Bronchial epithelial cell (primary cell): ENCODE results near the gene IBSP. TPM values are rescaled to one million over a fixed set of nuclear protein-coding genes. Genes with fewer than 3 reads are reported as not detected.

Experiments used
- DNase-seq: peaks from one replicate; pipeline ENCODE4 v3.0.0-alpha.2; 2010; ENCODE audit warnings: low read depth
- FAIRE-seq: peaks from 2 replicates; lab custom pipeline; 2011; peaks lifted over from hg19 to GRCh38; lab: Jason Lieb, UNC
- H3K27me3 ChIP-seq: 2 replicates; pipeline ENCODE4 v1.5.1; 2011; ENCODE audit warnings: low read length; ENCODE audit not compliant: control insufficient read depth, insufficient read depth
- H3K36me3 ChIP-seq: 2 replicates; pipeline ENCODE4 v1.5.1; 2011; ENCODE audit warnings: low read length; ENCODE audit not compliant: control insufficient read depth, insufficient read depth
- H3K4me3 ChIP-seq: 2 replicates; pipeline ENCODE4 v1.5.1; 2011; ENCODE audit warnings: mild to moderate bottlenecking, low read depth, low read length, control low read depth
- total RNA-seq: library from RNA; depleted of rRNA; stranded (reverse); fragments of >200 nt; gene quantifications from 2 replicates; pipeline ENCODE4 v1.2.1, GENCODE V29; 2014
- TF ChIP-seq, protein P1 (sequence below): IDR thresholded peaks from 2 replicates; pipeline ENCODE4 v1.5.1; 2011; ENCODE audit warnings: mild to moderate bottlenecking, moderate library complexity, low read length, control low read depth, inconsistent platforms; ENCODE audit not compliant: insufficient read depth, severe bottlenecking

Gene IBSP
- total RNA-seq, 1 donor from 2014 or later, result not detected

DNA sequence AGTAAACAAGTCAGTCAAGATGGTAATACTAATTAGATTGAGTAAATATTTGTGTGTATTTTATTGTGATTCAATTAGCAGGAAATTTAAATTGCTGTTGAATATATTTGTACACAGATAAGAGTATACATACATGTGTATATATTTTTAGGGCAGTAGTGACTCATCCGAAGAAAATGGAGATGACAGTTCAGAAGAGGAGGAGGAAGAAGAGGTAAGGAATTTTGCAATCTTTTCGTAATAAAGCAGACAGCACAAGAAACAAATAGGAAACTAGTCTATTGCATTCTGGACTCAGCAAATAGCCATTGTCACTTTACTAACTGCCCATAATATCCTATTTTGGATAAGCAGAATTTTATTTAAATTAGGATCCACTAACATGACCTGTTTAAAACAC, 6.6 kb downstream of the IBSP start:
- H3K4me3 ChIP-seq, result no peak overlapping the region
- peak; percentile 61 for DNase-seq
- H3K36me3 ChIP-seq, result no peaks in the 10 kb centered on the region
- FAIRE-seq, result no peak
- H3K27me3 ChIP-seq, result no peaks in the 10 kb centered on the region
- TF ChIP-seq, protein P1, sequence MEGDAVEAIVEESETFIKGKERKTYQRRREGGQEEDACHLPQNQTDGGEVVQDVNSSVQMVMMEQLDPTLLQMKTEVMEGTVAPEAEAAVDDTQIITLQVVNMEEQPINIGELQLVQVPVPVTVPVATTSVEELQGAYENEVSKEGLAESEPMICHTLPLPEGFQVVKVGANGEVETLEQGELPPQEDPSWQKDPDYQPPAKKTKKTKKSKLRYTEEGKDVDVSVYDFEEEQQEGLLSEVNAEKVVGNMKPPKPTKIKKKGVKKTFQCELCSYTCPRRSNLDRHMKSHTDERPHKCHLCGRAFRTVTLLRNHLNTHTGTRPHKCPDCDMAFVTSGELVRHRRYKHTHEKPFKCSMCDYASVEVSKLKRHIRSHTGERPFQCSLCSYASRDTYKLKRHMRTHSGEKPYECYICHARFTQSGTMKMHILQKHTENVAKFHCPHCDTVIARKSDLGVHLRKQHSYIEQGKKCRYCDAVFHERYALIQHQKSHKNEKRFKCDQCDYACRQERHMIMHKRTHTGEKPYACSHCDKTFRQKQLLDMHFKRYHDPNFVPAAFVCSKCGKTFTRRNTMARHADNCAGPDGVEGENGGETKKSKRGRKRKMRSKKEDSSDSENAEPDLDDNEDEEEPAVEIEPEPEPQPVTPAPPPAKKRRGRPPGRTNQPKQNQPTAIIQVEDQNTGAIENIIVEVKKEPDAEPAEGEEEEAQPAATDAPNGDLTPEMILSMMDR, result no peak

DNA sequence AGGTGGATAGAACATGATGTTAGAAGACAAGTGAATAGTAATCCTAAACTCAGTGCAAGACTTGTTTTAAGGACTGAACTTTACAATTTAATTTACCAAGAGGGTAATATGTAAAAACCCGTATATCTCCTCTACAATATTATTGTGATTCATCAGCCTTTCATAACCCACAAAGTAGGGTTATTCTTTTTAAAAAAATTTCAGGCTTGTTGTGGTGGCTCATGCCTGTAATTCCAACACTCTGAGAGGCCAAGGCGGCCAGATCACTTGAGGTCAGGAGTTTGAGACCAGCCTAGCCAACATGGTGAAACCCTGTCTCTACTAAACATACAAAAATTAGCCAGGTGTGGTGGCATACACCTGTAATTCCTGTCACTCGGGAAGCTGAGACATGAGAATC, 7.2 kb downstream of the IBSP start:
- FAIRE-seq (no peak), DNase-seq (peak; percentile 10)
- no peaks in the 10 kb centered on the region for H3K27me3 ChIP-seq
- TF ChIP-seq, protein P1, result no peak
- no peaks in the 10 kb centered on the region for H3K36me3 ChIP-seq
- H3K4me3 ChIP-seq, result no peak overlapping the region

DNA sequence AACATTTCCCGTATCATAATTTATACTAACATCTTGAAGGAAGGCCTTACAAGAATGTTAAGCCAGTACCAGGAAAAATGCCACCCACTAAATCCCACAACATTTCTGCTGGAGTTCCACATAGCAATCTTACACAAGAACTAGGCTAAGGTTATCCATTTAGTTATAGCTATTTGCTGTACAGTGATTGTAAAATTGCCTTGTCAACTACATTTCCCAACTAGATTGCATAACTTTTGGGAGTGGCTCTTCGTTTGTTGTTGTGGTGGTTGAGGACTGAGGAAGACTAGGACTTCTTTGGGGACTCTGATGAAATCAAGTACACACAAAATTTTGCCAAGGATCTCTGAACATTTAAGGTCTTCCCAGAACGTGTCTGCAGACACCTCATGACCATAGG, 8.0 kb downstream of the IBSP start:
- Histone ChIP-seq H3K27me3 (no peaks in the 10 kb centered on the region), H3K36me3 (no peaks in the 10 kb centered on the region), H3K4me3 (no peak overlapping the region)
- DNase-seq, result peak; percentile 45
- FAIRE-seq, result no peak
- TF ChIP-seq, protein P1, result no peak

DNA sequence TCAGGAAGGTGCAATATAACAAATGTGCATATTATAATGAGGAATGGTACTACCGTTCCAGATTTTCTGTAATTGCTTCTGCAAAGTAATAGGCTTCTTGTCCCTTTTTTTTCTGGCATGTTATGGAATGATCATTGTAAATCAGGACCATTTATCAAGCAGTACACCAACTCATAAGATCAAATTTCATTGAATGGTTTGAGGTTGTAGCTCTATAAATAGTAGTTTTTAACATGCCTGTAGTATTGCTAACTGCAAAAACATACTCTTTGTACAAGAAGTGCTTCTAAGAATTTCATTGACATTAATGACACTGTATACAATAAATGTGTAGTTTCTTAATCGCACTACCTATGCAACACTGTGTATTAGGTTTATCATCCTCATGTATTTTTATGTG, 12.6 kb downstream of the IBSP start:
- no peaks in the 10 kb centered on the region for H3K27me3 ChIP-seq
- TF ChIP-seq, protein P1, result no peak

DNA sequence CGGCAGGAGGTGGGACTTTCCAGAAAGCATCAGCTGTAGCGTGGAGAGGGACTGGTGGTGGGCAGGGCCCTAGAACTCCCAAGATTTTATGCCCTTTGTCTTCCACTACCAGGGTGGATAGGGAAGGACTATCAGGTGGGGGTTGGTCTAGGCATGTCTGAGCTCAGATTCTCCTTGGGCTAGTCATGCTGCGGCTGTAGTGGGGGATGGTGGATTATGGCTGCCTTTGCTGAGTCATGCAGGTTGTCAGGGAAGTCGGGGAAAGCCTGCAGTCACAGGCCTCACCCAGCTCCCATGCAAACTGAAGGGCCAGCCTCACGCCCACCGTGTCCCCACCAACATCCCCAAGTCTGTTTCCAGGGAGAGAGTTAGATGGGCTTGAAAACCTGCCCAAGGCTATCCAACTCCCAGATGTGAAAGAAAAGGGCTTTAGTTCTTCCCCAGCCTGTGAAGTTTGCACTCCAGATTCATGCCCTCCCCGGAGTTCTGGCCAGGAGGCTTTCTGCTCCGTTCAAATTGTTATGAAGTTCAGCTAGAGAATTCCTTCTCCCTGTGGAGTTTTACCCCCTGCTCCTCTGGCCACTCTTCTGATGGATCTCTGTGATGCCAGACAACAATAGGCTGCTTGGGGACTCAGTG, 20.0 kb downstream of the IBSP start:
- DNase-seq, result peak; percentile 94
- Histone ChIP-seq H3K4me3 (no peak overlapping the region), H3K36me3 (no peaks in the 10 kb centered on the region), H3K27me3 (no peaks in the 10 kb centered on the region)
- no peak for FAIRE-seq
- TF ChIP-seq, protein P1, result no peak

More for the DNA sequence above, 12.6 kb downstream of the IBSP start:
- Histone ChIP-seq H3K36me3 (no peaks in the 10 kb centered on the region), H3K4me3 (no peak overlapping the region)
- no peak for FAIRE-seq
- DNase-seq, result no peak

DNA sequence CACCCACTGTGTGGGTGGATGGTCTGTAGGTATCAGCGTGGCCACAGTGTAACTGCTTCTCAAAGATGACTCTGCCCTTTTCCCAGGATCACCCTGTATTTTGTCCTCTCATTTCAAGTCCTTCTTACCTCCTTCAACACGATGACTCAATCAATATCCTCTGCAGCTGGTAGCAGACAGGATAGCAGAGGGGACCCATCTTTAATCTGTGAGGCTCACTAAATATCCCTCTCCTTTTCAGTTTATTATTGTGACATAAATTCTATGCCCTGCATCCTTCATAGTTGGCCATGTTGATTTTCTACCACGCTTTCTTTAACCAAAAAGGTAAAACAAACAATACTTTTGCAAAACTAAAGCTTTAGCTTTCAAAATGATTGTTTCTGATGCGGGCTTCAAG, 23.8 kb downstream of the IBSP start:
- Histone ChIP-seq H3K27me3 (no peaks in the 10 kb centered on the region), H3K36me3 (no peaks in the 10 kb centered on the region), H3K4me3 (no peak overlapping the region)
- DNase-seq (peak; percentile 26), FAIRE-seq (no peak)
- TF ChIP-seq, protein P1, result no peak
